ENCODE data around the gene PSME3IP1. TPM values are rescaled to one million over a fixed set of nuclear protein-coding genes. Genes with fewer than 3 reads are reported as not detected.

PSME3IP1 gene
- total and polyA plus RNA-seq, 2 of the 8 experiments (the other 6 are each of a cell fraction or from before 2014, with no cell fraction given), result 95.1 to 98.3 TPM

GRCh38 chr16:57130950-57131321 lies 54.9 kb downstream of the PSME3IP1 start:
- Histone ChIP-seq H3K36me3 (ENCODE audit: control insufficient read depth in 2 of 4, insufficient read depth in 4 of 4, low read length in 3 of 4) (no peaks in the 10 kb centered on the region), H4K5ac (ENCODE audit: insufficient read length, low read depth, low read length) (no peak overlapping the region), H2BK120ac (replicated peaks; ENCODE audit: low read depth, low read length) (no peak overlapping the region), H2BK20ac (ENCODE audit: low read length) (no peak overlapping the region), H3K4me1 (replicated peaks in 1 of 4; ENCODE audit: control insufficient read depth in 3 of 4, insufficient read depth in 4 of 4, low read length in 3 of 4) (peaks cover 0 to 5% (median 2%) of the 10 kb centered on the region in 4 experiments; a peak in 3 of 7 replicates), H3K4me3 (ENCODE audit: extremely low read depth in 1 of 4, insufficient read depth in 2 of 4, low read depth in 3 of 4, low read length in 4 of 4) (no peak overlapping the region), H4K8ac (ENCODE audit: extremely low read depth, insufficient read depth, low read length) (no peak overlapping the region), H3K23me2 (ENCODE audit: low read depth, low read length) (no peaks in the 10 kb centered on the region), H3K79me1 (ENCODE audit: low read depth, low read length) (no peaks in the 10 kb centered on the region), H2AFZ (ENCODE audit: low read length) (no peak overlapping the region), H3K14ac (ENCODE audit: insufficient read length) (no peak overlapping the region), H4K91ac (replicated peaks; ENCODE audit: insufficient read length, low read length) (no peak overlapping the region), H2BK15ac (ENCODE audit: low read length) (no peak overlapping the region), H3K9me3 (ENCODE audit: insufficient read depth in 2 of 2, low read depth in 1 of 2, low read length in 1 of 2) (no peaks in the 10 kb centered on the region), H3K79me2 (ENCODE audit: control insufficient read depth in 1 of 2, insufficient read depth in 2 of 2, low read length in 2 of 2) (no peaks in the 10 kb centered on the region), H3K27ac (ENCODE audit: low read depth, low read length) (no peak overlapping the region), H3K9ac (replicated peaks in 1 of 4; ENCODE audit: extremely low read depth in 1 of 4, low read depth in 3 of 4, low read length in 3 of 4) (no peak overlapping the region), H4K20me1 (replicated peaks in 1 of 2; ENCODE audit: control insufficient read depth in 1 of 2, insufficient read depth in 2 of 2, low read length in 2 of 2) (no peaks in the 10 kb centered on the region), H3K23ac (ENCODE audit: insufficient read length) (no peak overlapping the region), H2BK5ac (ENCODE audit: low read depth, low read length) (no peak overlapping the region), H3K4ac (replicated peaks; ENCODE audit: insufficient read length, low read depth, low read length) (no peak overlapping the region), H3K27me3 (replicated peaks in 1 of 4; ENCODE audit: control insufficient read depth in 3 of 4, extremely low read depth in 1 of 4, insufficient read depth in 3 of 4, low read length in 3 of 4) (no peaks in the 10 kb centered on the region), H3K4me2 (ENCODE audit: insufficient read depth in 1 of 2, low read depth in 2 of 2, low read length in 2 of 2) (no peak overlapping the region), H3K18ac (ENCODE audit: extremely low read depth, low read length) (no peak overlapping the region), H2BK12ac (ENCODE audit: low read depth, low read length) (no peak overlapping the region), H2AK5ac (ENCODE audit: low read depth, low read length) (no peak overlapping the region), H3K56ac (replicated peaks; ENCODE audit: insufficient read length, low read depth, low read length) (no peak overlapping the region)
- ChIA-PET POLR2A (ENCODE audit: partially characterized antibody) (interaction anchor here (1.2 kb wide), 1 partner anchor 11 kb away, joined by 4 read pairs; no protein-coding TSS in a partner anchor), CTCF (ENCODE audit: partially characterized antibody) (interaction anchor here (0.7 to 1.9 kb wide), 2 partner anchors 38 to 46 kb away, joined by 3 to 5 read pairs; partner anchors contain the start of gene CPNE2)
- DNase-seq (ENCODE audit: low read depth in 1 of 2, low spot score in 2 of 2), result no peak
- peak; percentile 29; the same call in 1 of the 2 replicates for TF ChIP-seq KDM1A (IDR thresholded peaks at IDR 0.05; ENCODE audit: borderline replicate concordance, low read length)
- no peak for TF ChIP-seq SUZ12 (IDR thresholded peaks at IDR 0.05; ENCODE audit: low read length)
- no peak for FAIRE-seq
- WGBS, 2 experiments (ENCODE audit: extremely low coverage in 1 of 2, insufficient coverage in 1 of 2, insufficient read length in 1 of 2, insufficient replicate concordance in 2 of 2, low coverage in 1 of 2, low lambda C conversion rate in 2 of 2, missing lambda C conversion rate in 1 of 2), result 94% methylated on average over 6 of the region's 6 CpGs; no CpG with 5 or more reads in 1 of the 2 experiments
